ENCODE measurements around the gene RINL. TPM values are rescaled to one million over a fixed set of nuclear protein-coding genes. Genes with fewer than 3 reads are reported as not detected.
A peak's percentile ranks its signal among the peaks of the same experiment; 100 is the strongest.
"Not testable (repeated sequence)": the region's sequence is repeated elsewhere in the genome, so short reads cannot be mapped to it uniquely, and the experiment has no call there.

Gene RINL
- total and polyA plus RNA-seq, 2 donors from 2014 or later: 9.5 to 13.0 TPM

- Histone ChIP-seq H3K36me3 (ENCODE audit: control insufficient read depth in 2 of 3, insufficient read depth in 3 of 3, low read length in 3 of 3) (no peaks in the 10 kb centered on the region), H3K27ac (ENCODE audit: low read depth in 2 of 2, low read length in 2 of 2) (no peak overlapping the region), H3K4me1 (ENCODE audit: control insufficient read depth in 2 of 3, insufficient read depth in 2 of 3, low read depth in 1 of 3, low read length in 3 of 3) (peaks cover 0 to 18% (median 5%) of the 10 kb centered on the region in 3 donors), H3K27me3 (ENCODE audit: control insufficient read depth, insufficient read depth, low read length) (no peaks in the 10 kb centered on the region), H3K4me3 (ENCODE audit: low read length in 3 of 3) (no peak overlapping the region), H3K9me3 (ENCODE audit: control insufficient read depth in 2 of 3, insufficient read depth in 1 of 3, low read length in 3 of 3) (no peaks in the 10 kb centered on the region), H3K9ac (ENCODE audit: low read length in 3 of 3) (no peak overlapping the region)
- DNase-seq: no peak
- peak; percentile 8 for FAIRE-seq
- intact Hi-C loops (cut with DNase I): no loop called here
- TF ChIP-seq CTCF (IDR thresholded peaks at IDR 0.05; ENCODE audit: borderline replicate concordance, extremely low read depth, insufficient read depth): no peak
Measured at GRCh38 chr19:38867171-38867780, 10.8 kb downstream of the RINL start.

- H3K27ac ChIP-seq (ENCODE audit: low read depth in 2 of 2, low read length in 2 of 2): no peak overlapping the region
- no peaks in the 10 kb centered on the region for H3K27me3 ChIP-seq (ENCODE audit: control insufficient read depth, insufficient read depth, low read length)
- H3K9ac ChIP-seq (ENCODE audit: low read length in 3 of 3): no peak overlapping the region
- intact Hi-C loops (cut with DNase I): no loop called here
- H3K36me3 ChIP-seq (ENCODE audit: control insufficient read depth in 2 of 3, insufficient read depth in 3 of 3, low read length in 3 of 3): no peaks in the 10 kb centered on the region
- no peak overlapping the region for H3K4me3 ChIP-seq (ENCODE audit: low read length in 3 of 3)
- DNase-seq: peak in 4 of 5 donors; percentile 57 to 88 (median 74)
- peaks cover 0 to 5% (median 0%) of the 10 kb centered on the region in 3 donors for H3K4me1 ChIP-seq (ENCODE audit: control insufficient read depth in 2 of 3, insufficient read depth in 2 of 3, low read depth in 1 of 3, low read length in 3 of 3)
- no peaks in the 10 kb centered on the region for H3K9me3 ChIP-seq (ENCODE audit: control insufficient read depth in 2 of 3, insufficient read depth in 1 of 3, low read length in 3 of 3)
- FAIRE-seq: no peak
- no peak for TF ChIP-seq CTCF (IDR thresholded peaks at IDR 0.05; ENCODE audit: borderline replicate concordance, extremely low read depth, insufficient read depth)
Measured at GRCh38 chr19:38862321-38863059, 15.6 kb downstream of the RINL start.

- peak; percentile 95 for FAIRE-seq
- peaks cover 0 to 5% (median 0%) of the 10 kb centered on the region in 3 donors for H3K4me1 ChIP-seq (ENCODE audit: control insufficient read depth in 2 of 3, insufficient read depth in 2 of 3, low read depth in 1 of 3, low read length in 3 of 3)
- no peak for TF ChIP-seq CTCF (IDR thresholded peaks at IDR 0.05; ENCODE audit: borderline replicate concordance, extremely low read depth, insufficient read depth)
- H3K36me3 ChIP-seq (ENCODE audit: control insufficient read depth in 2 of 3, insufficient read depth in 3 of 3, low read length in 3 of 3): no peaks in the 10 kb centered on the region
- no peak for DNase-seq
- H3K27me3 ChIP-seq (ENCODE audit: control insufficient read depth, insufficient read depth, low read length): no peaks in the 10 kb centered on the region
- no peak overlapping the region for H3K27ac ChIP-seq (ENCODE audit: low read depth in 2 of 2, low read length in 2 of 2)
- H3K9me3 ChIP-seq (ENCODE audit: control insufficient read depth in 2 of 3, insufficient read depth in 1 of 3, low read length in 3 of 3): no peaks in the 10 kb centered on the region
- no peak overlapping the region for H3K4me3 ChIP-seq (ENCODE audit: low read length in 3 of 3)
- H3K9ac ChIP-seq (ENCODE audit: low read length in 3 of 3): no peak overlapping the region
- intact Hi-C loops (cut with DNase I): no loop called here
Measured at GRCh38 chr19:38861368-38861767, 16.7 kb downstream of the RINL start.

- H3K9ac ChIP-seq (ENCODE audit: low read length in 3 of 3); intact Hi-C loops (cut with DNase I); H3K27me3 ChIP-seq (ENCODE audit: control insufficient read depth, insufficient read depth, low read length); H3K4me3 ChIP-seq (ENCODE audit: low read length in 3 of 3); H3K4me1 ChIP-seq (ENCODE audit: control insufficient read depth in 2 of 3, insufficient read depth in 2 of 3, low read depth in 1 of 3, low read length in 3 of 3); FAIRE-seq; H3K9me3 ChIP-seq (ENCODE audit: control insufficient read depth in 2 of 3, insufficient read depth in 1 of 3, low read length in 3 of 3); H3K36me3 ChIP-seq (ENCODE audit: control insufficient read depth in 2 of 3, insufficient read depth in 3 of 3, low read length in 3 of 3); H3K27ac ChIP-seq (ENCODE audit: low read depth in 2 of 2, low read length in 2 of 2): not testable (repeated sequence)
- peak in 2 of 5 donors; percentile 34 to 61 for DNase-seq
Measured at GRCh38 chr19:38859631-38860204, 18.4 kb downstream of the RINL start.

Measured in kidney (tissue), 14 donors.